ENCODE data around the gene FBXO3.
A peak's percentile ranks its signal among the peaks of the same experiment; 100 is the strongest.
"Not testable (repeated sequence)": the region's sequence is repeated elsewhere in the genome, so short reads cannot be mapped to it uniquely, and the experiment has no call there.

FBXO3 gene

DNA sequence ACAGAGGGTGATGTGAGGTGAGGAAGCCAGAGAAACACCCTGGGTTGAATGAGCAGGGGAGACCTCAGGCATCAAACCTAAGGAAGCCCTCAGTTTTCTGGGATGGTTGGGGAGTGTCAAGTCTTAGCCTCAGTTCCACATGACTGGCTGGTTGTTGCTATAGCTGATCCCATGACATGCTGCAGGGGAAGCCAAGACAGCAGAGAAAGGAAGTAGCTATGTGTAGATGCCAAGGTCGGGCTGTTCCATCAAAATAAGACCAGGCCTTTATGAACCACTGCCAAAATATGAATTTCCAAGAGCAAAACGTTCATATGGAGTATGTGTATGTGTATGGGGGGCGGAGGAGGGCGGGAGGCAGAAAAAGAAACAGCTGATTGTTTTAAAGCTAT, 49.7 kb downstream of the FBXO3 start:
- no peak for DNase-seq

GRCh38 chr11:33723238-33723881, 51.0 kb downstream of the FBXO3 start:
- peak; percentile 60 for DNase-seq

GRCh38 chr11:33722590-33723234, 51.6 kb downstream of the FBXO3 start:
- DNase-seq, result no peak

- DNase-seq, result no peak
Observed at GRCh38 chr11:33721984-33722383, 52.3 kb downstream of the FBXO3 start.

GRCh38 chr11:33721426-33721825, 52.9 kb downstream of the FBXO3 start:
- DNase-seq, result peak; percentile 89

DNA sequence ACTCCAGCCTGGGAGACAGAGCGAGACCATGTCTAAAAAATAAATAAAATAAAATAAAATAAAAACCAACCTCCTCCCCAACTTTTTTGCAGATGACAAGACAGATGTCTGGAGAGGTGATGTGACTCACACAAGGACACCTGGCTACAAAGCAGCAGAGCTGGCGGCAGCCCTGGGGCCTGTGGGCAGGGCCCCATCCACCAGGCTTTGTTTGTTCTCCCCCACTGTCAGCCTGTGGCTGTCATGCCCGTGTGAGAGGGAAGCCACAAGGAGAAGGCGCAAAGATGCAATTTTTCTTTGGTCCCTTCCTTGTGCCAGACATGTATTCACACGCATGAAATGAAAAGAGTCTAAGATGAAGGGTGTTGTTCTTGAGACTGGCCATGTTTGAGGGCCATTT, 54.7 kb downstream of the FBXO3 start:
- DNase-seq, result no peak

DNA sequence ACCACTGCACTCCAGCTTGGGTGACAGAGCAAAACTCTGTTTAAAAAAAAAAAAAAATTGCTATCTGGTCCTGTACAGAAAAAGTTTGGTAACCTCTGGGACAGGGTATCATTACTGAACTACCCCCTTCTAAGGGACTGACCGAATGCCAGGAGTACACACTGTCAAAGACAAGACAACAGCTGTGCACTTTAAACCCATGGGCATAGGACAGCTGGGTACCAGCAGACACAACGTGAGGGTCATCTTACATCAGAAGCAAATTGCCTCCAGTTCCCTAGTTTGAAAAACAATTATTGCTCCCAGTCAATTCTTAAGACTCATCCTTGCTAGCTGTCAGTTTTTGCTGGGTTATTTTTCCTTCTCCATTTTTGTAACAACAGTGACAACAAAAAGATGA, 55.9 kb downstream of the FBXO3 start:
- no peak for DNase-seq

DNA sequence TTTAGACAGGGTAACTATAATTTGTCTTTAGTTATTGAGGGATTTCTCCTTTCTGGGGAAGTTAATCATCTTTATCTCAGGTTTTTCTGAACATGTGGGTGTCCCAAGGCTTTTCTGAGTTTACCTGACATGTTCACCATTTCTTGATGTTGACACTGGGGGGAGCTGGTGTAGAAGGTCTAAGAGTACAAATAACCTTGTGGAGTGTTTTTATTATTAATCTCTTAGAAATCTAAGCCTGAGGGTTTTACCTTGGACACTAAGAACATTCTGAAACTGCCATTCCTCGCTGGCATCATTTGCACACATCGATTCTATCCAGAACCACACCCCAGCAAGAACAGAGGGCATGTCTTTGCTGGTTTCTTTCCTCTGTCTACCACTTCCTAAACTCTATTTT, 58.1 kb downstream of the FBXO3 start:
- DNase-seq, result no peak

GRCh38 chr11:33713856-33714398, 60.4 kb downstream of the FBXO3 start:
- no peak for DNase-seq

DNA sequence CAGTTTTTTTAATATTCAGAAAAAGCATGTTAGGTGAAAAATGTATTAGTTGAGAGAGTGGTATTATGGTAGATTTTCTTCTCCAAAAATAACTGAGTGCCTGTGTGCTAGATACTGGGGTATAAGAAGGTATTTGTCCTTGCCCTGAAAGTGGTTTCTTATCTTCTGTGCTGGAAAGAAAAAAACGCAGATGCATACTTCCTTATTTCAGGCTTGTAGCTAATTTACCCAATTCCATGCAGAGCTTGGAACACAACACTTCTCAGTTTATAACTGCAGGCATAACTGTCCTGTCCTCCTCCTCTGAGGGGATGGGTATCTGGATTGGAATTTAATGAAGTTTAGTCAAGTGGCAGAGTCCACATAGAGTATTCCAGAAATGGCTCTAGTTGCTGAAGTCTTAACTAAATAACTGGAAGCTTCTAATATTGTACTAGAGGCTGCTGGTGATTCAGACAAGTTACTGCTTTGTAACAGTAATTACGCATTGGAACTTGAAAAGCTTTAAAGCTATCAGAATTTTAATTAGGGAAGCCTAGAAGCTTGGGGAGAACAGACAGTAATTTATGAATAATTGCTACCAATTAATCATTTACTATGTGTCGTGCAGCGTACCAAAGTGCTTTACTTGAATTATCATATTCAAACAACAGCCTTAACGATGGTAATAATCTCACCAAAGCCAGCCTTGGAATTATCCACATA, 61.0 kb downstream of the FBXO3 start:
- DNase-seq, result no peak

DNA sequence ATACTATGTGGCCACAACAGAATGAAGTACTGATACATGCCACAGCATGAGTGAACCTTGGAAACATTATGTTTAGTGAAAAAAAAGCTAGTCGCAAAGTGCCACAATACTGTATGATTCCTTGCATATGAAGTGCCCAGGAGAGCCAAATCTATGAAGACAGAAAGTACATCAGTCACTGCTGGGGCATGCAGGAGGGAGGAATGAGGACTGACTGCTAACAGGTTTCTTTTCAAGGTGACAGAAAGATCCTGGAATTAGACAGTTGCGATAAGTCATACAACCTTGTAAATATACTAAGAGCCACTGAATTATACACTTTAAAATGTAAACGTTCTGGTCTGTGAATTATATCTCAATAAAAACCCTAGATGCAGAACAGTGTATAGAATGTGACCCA, 61.9 kb downstream of the FBXO3 start:
- DNase-seq, result peak; percentile 83

DNA sequence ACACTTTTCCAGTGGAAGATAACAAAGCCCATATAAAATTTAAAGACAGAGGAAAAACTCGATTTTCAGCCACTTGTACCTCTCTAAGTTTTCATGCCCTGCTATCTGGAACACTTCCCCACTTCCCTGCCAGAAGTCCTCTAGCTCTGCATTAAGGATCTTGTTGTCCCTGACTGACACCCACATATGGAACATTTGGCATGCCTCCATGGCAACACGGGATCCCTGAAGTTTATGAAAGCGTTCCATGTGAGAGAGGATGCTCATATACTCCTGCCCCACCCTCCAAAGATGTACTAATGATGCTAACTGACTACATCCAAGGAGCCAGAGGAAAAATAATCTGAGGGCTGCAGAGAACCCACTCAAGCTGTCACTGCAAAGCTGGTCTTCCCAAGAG, 64.9 kb downstream of the FBXO3 start:
- DNase-seq, result peak; percentile 60

DNA sequence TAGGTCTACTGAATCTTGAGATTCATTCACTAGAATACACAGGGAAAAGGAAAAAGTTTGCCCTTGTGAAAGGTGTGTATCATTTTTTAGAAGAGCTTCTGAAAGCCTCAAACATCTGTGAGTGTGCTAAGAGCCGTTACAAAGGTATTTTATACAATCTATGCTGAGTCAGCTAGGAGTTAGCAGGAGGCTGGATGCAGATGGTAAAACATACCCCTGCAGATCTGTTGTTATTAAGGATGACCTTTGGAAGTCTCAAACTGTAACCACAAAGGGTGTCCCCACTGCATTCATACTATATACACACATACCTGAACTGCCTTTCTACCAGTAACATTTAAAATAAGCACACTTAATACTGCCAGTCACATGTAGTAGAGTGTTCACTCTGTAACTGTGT, 65.3 kb downstream of the FBXO3 start:
- no peak for DNase-seq

DNA sequence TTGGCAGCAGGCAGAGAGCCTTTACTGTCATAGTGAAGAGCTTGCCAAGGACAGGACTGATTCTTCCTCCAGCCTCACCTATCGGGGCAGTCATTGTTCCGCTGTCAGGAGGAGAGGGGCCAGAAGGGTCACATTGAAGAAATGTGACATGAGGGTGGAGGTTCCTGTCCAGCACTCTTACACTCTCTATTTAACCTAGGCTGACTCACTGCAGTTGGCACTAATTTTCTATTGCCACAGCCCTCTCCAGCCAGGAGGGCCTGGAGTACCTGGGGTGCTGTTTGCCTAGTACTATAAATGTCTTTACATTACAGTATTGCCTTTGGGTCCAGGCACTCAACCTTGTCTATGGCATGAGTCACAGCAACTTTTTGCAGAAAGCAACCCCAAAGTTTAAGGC, 66.5 kb downstream of the FBXO3 start:
- DNase-seq, result not testable (repeated sequence)

GRCh38 chr11:33706966-33707365, 67.4 kb downstream of the FBXO3 start:
- DNase-seq, result peak; percentile 54

GRCh38 chr11:33706546-33706945, 67.8 kb downstream of the FBXO3 start:
- DNase-seq, result no peak

DNA sequence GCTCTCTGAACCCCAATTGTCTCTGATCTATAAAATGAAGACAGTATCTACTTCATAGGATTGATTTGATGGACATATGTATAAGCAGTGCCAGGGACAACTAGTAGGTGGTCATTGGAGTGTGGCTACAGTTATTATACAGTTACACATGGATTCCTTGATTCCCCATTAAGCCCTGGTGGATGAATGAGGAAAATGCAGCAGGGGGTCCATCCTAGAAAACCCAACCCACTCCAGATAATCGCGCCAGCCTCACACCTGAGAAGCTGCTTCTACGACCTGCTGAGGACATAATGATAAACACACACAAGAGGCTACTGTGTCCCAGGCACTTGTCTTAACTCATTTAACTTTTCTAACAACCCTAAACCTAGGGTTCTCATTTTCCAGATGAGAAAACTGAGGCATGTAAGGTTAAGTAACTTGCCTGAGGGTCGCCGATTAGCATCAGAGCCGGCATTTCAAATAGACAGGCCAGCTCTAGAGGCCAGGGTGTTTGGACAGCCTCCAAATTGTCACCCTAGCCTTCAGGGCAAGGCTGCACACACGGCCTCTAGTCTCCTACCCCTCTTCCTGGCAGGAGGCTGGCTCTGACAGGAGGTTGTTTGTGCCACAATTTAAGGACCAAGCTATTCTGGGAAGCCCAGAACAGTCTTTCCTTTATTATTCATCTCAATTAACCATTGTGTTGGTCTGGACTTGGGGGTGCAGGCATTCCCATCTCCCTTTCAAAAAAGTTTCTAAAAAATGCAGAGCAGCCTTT, 69.9 kb downstream of the FBXO3 start:
- no peak for DNase-seq

DNA sequence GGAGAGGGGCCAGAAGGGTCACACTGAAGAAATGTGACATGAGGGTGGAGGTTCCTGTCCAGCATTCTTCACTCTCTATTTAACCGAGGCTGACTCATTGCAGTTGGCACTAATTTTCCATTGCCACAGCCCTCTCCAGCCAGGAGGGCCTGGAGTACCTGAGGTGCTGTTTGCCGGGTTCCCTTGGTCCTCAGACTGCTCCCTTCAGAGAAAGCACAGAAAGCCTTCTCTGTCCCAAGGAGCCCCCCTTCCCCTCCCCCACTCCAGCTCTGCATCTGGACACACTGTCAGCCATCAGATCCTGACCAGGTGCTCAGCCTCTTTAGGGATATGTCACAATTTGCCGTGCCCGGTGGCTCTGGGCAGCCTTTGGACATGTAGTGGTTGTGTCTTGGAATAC, 70.5 kb downstream of the FBXO3 start:
- DNase-seq, result no peak

- no peak for DNase-seq
Observed at GRCh38 chr11:33703234-33703633, 71.1 kb downstream of the FBXO3 start.

- no peak for DNase-seq
Observed at GRCh38 chr11:33701302-33702230, 72.8 kb downstream of the FBXO3 start.

GRCh38 chr11:33700502-33701271, 73.6 kb downstream of the FBXO3 start, which contains the start of gene C11orf91:
C11orf91 (minus strand) TSS chr11:33700826; CDS start chr11:33700740, 86 bp downstream.
- DNase-seq, result peak; percentile 99
